GM10248 (cell line): ENCODE measurements around the gene CHST15.

Source experiments
- CTCF ChIA-PET: fragments of 300-600 bp; sonication (Branson Sonifier 250); formaldehyde crosslinking; extraction: SDS; loops from one replicate; lab custom pipeline; 2021; ENCODE audit warnings: antibody characterized with exemption; lab: Yijun Ruan, JAX
- POLR2A ChIA-PET: fragments of 350-650 bp; sonication (Branson Sonifier 250); formaldehyde crosslinking; extraction: SDS; loops from one replicate; lab custom pipeline; 2020; ENCODE audit warnings: antibody characterized with exemption; lab: Yijun Ruan, JAX
- DNase-seq: peaks from one replicate; pipeline ENCODE4 v3.0.0; 2012; ENCODE audit errors: extremely low spot score
- CTCF ChIP-seq: IDR thresholded peaks from 2 replicates; pipeline ENCODE4 v1.5.1; 2012; ENCODE audit warnings: mild to moderate bottlenecking, low read depth; ENCODE audit errors: extremely low read depth, missing control alignments, control extremely low read depth

The CHST15 gene

GRCh38 chr10:124067825-124068400 is 25.5 kb downstream of the CHST15 start:
- POLR2A ChIA-PET, result no interaction called here
- no peak for TF ChIP-seq CTCF
- CTCF ChIA-PET, result no interaction called here
- no peak for DNase-seq

DNA sequence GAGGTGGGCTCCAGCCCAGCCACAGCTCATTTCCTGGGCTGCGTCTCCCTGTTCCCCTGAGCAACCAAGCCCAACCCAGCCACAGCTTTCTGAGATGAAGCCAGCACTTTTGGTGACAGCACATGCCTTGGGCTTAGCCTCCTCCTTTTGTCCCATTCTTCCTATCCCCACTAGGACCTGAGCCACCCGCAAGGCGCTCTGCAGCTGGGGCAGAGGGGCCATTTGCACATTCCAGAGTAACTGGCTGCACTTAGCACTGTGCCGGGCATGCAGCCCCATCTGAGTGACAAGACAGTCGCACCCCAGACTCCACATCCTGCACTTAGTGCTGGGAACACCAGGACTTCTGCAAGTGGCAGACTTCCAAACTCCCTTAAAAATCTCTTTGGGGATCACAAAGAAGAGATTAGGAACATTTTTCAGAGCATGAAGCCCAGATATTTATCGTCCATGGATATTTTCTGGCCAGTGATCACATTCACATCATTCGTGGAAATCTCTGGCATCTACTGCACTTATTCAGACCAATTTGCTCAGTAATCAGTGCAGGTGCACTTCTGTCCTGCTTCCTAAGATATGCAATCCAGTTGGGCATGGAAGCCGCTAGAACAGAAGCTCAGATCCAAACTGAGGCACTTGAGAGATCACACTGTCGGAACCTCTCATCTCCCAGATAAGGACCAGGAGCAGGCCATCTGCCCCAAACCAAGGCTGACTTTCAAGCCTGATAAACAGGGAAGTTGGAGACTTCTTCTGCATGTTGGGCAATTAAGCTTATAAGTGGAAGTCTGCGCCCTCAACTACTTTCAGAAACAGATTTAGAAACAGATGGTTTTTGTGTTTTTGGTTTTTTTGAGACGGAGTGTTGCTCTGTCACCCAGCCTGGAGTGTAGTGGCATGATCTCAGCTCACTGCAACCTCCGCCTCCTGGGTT is 26.4 kb downstream of the CHST15 start:
- CTCF ChIA-PET, result interaction anchor here (0.7 to 1.3 kb wide), 2 partner anchors 8 to 18 kb away, joined by 3 to 6 read pairs; no protein-coding TSS in a partner anchor

GRCh38 chr10:124066126-124066700 is 27.2 kb downstream of the CHST15 start:
- TF ChIP-seq CTCF, result no peak
- CTCF ChIA-PET, result interaction anchor here (0.7 to 1.3 kb wide), 2 partner anchors 9 to 17 kb away, joined by 3 to 6 read pairs; no protein-coding TSS in a partner anchor
- no peak for DNase-seq
- POLR2A ChIA-PET, result no interaction called here

More for the DNA sequence above, 26.4 kb downstream of the CHST15 start:
- POLR2A ChIA-PET, result interaction anchor here (0.6 kb wide), 1 partner anchor 10 kb away, joined by 4 read pairs; no protein-coding TSS in a partner anchor
- no peak for TF ChIP-seq CTCF
- DNase-seq, result no peak

- TF ChIP-seq CTCF, result no peak
- POLR2A ChIA-PET, result no interaction called here
- CTCF ChIA-PET, result interaction anchor here (1.3 kb wide), 1 partner anchor 10 kb away, joined by 6 read pairs; no protein-coding TSS in a partner anchor
- no peak for DNase-seq
Measured at GRCh38 chr10:124065382-124066125, 27.8 kb downstream of the CHST15 start.

- TF ChIP-seq CTCF, result no peak
- ChIA-PET CTCF (no interaction called here), POLR2A (no interaction called here)
- DNase-seq, result no peak
Measured at GRCh38 chr10:124064676-124065075, 28.7 kb downstream of the CHST15 start.
